Measurements from ENCODE around the gene HIPK3.

DNA sequence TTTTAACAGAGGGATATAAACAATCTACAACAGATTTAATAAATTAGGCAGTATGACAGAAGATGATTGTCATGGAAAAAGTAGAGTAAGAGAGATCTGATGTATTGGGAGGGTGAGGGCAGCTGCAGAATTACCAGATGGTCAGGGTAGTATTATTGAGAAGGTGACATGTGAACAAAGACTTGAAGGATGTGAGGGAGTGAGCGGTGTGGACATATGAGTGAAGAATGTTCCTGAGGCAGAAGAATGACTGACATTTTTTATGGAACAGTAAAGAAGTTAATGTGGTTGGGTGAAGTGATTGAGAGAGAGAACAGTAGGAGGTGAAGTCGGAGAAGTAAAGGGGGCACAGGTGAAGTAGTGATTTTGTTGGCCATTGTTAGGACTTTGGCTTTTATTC, 42.4 kb upstream of the HIPK3 start:
- TF ChIP-seq EZH2phosphoT487 (IDR thresholded peaks at IDR 0.05; ENCODE audit: borderline replicate concordance, low read length): no peak
- TF ChIP-seq, protein P1, sequence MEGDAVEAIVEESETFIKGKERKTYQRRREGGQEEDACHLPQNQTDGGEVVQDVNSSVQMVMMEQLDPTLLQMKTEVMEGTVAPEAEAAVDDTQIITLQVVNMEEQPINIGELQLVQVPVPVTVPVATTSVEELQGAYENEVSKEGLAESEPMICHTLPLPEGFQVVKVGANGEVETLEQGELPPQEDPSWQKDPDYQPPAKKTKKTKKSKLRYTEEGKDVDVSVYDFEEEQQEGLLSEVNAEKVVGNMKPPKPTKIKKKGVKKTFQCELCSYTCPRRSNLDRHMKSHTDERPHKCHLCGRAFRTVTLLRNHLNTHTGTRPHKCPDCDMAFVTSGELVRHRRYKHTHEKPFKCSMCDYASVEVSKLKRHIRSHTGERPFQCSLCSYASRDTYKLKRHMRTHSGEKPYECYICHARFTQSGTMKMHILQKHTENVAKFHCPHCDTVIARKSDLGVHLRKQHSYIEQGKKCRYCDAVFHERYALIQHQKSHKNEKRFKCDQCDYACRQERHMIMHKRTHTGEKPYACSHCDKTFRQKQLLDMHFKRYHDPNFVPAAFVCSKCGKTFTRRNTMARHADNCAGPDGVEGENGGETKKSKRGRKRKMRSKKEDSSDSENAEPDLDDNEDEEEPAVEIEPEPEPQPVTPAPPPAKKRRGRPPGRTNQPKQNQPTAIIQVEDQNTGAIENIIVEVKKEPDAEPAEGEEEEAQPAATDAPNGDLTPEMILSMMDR (IDR thresholded peaks at IDR 0.05; ENCODE audit: low read depth, low read length, poor library complexity, severe bottlenecking): no peak

All from DOHH2 (cell line).